Measurements from ENCODE around the gene COA5. TPM values are rescaled to one million over a fixed set of nuclear protein-coding genes. Genes with fewer than 3 reads are reported as not detected.

The COA5 gene
- total RNA-seq, 1 experiment from 2014 or later = 18.6 TPM

DNA sequence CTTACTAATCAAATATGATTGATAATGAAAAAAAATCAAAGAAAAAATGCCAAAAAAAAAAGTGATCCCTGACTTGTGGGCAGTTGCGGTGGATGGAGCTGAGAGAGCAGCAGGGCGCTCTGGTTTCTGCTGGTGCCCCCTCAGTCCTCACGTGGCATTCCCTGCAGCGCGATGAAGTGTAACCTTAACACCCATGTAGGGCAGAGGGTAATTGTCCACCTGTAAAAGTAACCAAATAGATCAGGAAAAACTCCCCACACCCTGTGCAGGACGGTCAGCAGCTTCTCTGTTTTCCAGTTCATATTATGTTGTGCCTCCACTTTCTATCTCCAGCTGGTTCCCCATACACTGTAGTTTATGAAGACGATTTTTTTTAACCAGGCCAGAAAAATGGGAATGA is 25.0 kb downstream of the COA5 start:
- RAD21 ChIA-PET (ENCODE audit: low non-redundant PET in 1 of 2, low total read pairs in 2 of 2, uncharacterized antibody in 2 of 2, unreplicated experiment in 2 of 2) = no interaction called here
- intact Hi-C loops (cut with micrococcal nuclease) = no loop called here
- no peaks in the 10 kb centered on the region for H3K9me2 ChIP-seq (ENCODE audit: insufficient read depth)
- ATAC-seq = no peak
- H4K20me1 ChIP-seq (ENCODE audit: insufficient read depth) = no peaks in the 10 kb centered on the region
- H3K4me3 ChIP-seq (replicated peaks in 1 of 2; ENCODE audit: low read depth in 1 of 2, low read length in 2 of 2) = no peak overlapping the region
- H3K9ac ChIP-seq (ENCODE audit: low read length) = no peak overlapping the region
- H3K4me2 ChIP-seq (ENCODE audit: low read length) = no peak overlapping the region
- no peak for TF ChIP-seq FOSL1 (IDR thresholded peaks at IDR 0.05; ENCODE audit: low read depth)
- TF ChIP-seq EGR1 (IDR thresholded peaks at IDR 0.05; ENCODE audit: low read depth) = no peak
- TF ChIP-seq JUND (IDR thresholded peaks at IDR 0.05) = no peak
- no peak for TF ChIP-seq RAD21 (IDR thresholded peaks at IDR 0.05; ENCODE audit: low read depth)
- no peak overlapping the region for H2AFZ ChIP-seq (ENCODE audit: low read depth, low read length, poor library complexity, severe bottlenecking)
- no peak for DNase-seq (ENCODE audit: low read depth, low spot score)
- BruUV-seq (replicated peaks) = no TSS peak
- H3K9me3 ChIP-seq (ENCODE audit: control insufficient read depth in 1 of 2, insufficient read depth in 1 of 2, low read depth in 1 of 2, low read length in 2 of 2) = no peaks in the 10 kb centered on the region
- H3K27ac ChIP-seq (ENCODE audit: low read depth, low read length) = no peak overlapping the region
- no peaks in the 10 kb centered on the region for H3K27me3 ChIP-seq (ENCODE audit: insufficient read depth, low read length)
- H3K4me1 ChIP-seq (ENCODE audit: control insufficient read depth in 1 of 2, insufficient read depth in 2 of 2, low read length in 2 of 2) = no peaks in the 10 kb centered on the region
- CTCF ChIA-PET = no interaction called here
- no peaks in the 10 kb centered on the region for H3K36me3 ChIP-seq (ENCODE audit: control insufficient read depth in 1 of 2, insufficient read depth in 2 of 2, low read length in 2 of 2)
- no peaks in the 10 kb centered on the region for H3K79me2 ChIP-seq (ENCODE audit: insufficient read depth, low read length)
- POLR2A ChIA-PET = no interaction called here

- H3K9me2 ChIP-seq (ENCODE audit: insufficient read depth) = no peaks in the 10 kb centered on the region
- ChIA-PET RAD21 (ENCODE audit: low non-redundant PET in 1 of 2, low total read pairs in 2 of 2, uncharacterized antibody in 2 of 2, unreplicated experiment in 2 of 2) (no interaction called here), CTCF (no interaction called here), POLR2A (no interaction called here)
- no peak for TF ChIP-seq POLR2AphosphoS5 (IDR thresholded peaks at IDR 0.05; ENCODE audit: low read depth, low read length)
- TF ChIP-seq ZNF274 (IDR thresholded peaks at IDR 0.05; ENCODE audit: low read depth, low read length) = no peak
- no peak for TF ChIP-seq ELF1 (IDR thresholded peaks at IDR 0.05; ENCODE audit: borderline replicate concordance, low read depth)
- TF ChIP-seq SP1 (IDR thresholded peaks at IDR 0.05; ENCODE audit: low read depth) = no peak
- H3K9me3 ChIP-seq (ENCODE audit: control insufficient read depth in 1 of 2, insufficient read depth in 1 of 2, low read depth in 1 of 2, low read length in 2 of 2) = no peaks in the 10 kb centered on the region
- no peaks in the 10 kb centered on the region for H3K36me3 ChIP-seq (ENCODE audit: control insufficient read depth in 1 of 2, insufficient read depth in 2 of 2, low read length in 2 of 2)
- no TSS peak for BruUV-seq (replicated peaks)
- H3K9ac ChIP-seq (ENCODE audit: low read length) = no peak overlapping the region
- DNase-seq (ENCODE audit: low read depth, low spot score) (no peak), ATAC-seq (no peak)
- no peaks in the 10 kb centered on the region for H3K79me2 ChIP-seq (ENCODE audit: insufficient read depth, low read length)
- no peak overlapping the region for H3K4me2 ChIP-seq (ENCODE audit: low read length)
- H2AFZ ChIP-seq (ENCODE audit: low read depth, low read length, poor library complexity, severe bottlenecking) = no peak overlapping the region
- intact Hi-C loops (cut with micrococcal nuclease) = no loop called here
- no peak overlapping the region for H3K4me3 ChIP-seq (replicated peaks in 1 of 2; ENCODE audit: low read depth in 1 of 2, low read length in 2 of 2)
- no peaks in the 10 kb centered on the region for H3K27me3 ChIP-seq (ENCODE audit: insufficient read depth, low read length)
- no peaks in the 10 kb centered on the region for H3K4me1 ChIP-seq (ENCODE audit: control insufficient read depth in 1 of 2, insufficient read depth in 2 of 2, low read length in 2 of 2)
- H4K20me1 ChIP-seq (ENCODE audit: insufficient read depth) = no peaks in the 10 kb centered on the region
- H3K27ac ChIP-seq (ENCODE audit: low read depth, low read length) = no peak overlapping the region
Measured at GRCh38 chr2:98582523-98582922, 25.8 kb downstream of the COA5 start.

Data from HCT116 (cell line).